GM12878 (cell line): ENCODE data around the gene COPS6. TPM values are rescaled to one million over a fixed set of nuclear protein-coding genes. Genes with fewer than 3 reads are reported as not detected.

Source experiments
- ATAC-seq: fragments of 200-7000 bp; cut with Tn5 transposase; 3 replicates; pipeline ENCODE4 v1.9.1; 2020; ENCODE audit warnings: mild to moderate bottlenecking, moderate library complexity
- BruUV-seq: library from RNA; stranded (reverse); fragments of 400-500 nt; replicated peaks from 2 replicates; lab custom pipeline; 2021; lab: Mats Ljungman, UMichigan
- CTCF ChIA-PET: fragments of 300-600 bp; sonication (Branson Sonifier 250); formaldehyde crosslinking; extraction: SDS; loops from one replicate; lab custom pipeline; 2021; ENCODE audit warnings: inconsistent platforms; lab: Yijun Ruan, JAX
- POLR2A ChIA-PET: fragments of 350-600 bp; formaldehyde crosslinking; extraction: SDS; loops from one replicate; lab custom pipeline; 2021; ENCODE audit warnings: inconsistent platforms; lab: Charles Lee
- RAD21 ChIA-PET: fragments of 300-600 bp; sonication (Branson Sonifier 250); formaldehyde crosslinking; loops from one replicate; lab custom pipeline; 2023; ENCODE audit warnings: antibody characterized with exemption; ENCODE audit not compliant: unreplicated experiment; lab: Charles Lee
- SMC1A ChIA-PET: fragments of 300-600 bp; sonication (Branson Sonifier 250); formaldehyde crosslinking; loops from one replicate; lab custom pipeline; 2023; ENCODE audit not compliant: unreplicated experiment, uncharacterized antibody; lab: Charles Lee
- DNase-seq: peaks from one replicate; pipeline ENCODE4 v3.0.0-alpha.2; 2011; ENCODE audit warnings: low read depth, low spot score
- FAIRE-seq: peaks from 3 replicates; lab custom pipeline; 2011; peaks lifted over from hg19 to GRCh38; lab: Jason Lieb, UNC
- H2AFZ ChIP-seq: 2 replicates; pipeline ENCODE4 v1.6.0; 2011; ENCODE audit warnings: low read depth, low read length, control low read depth; ENCODE audit not compliant: control insufficient read depth
- H3K27ac ChIP-seq: 2 replicates; pipeline ENCODE4 v1.5.1; 2011; ENCODE audit warnings: control low read depth; ENCODE audit not compliant: control insufficient read depth, insufficient read depth
- H3K27me3 ChIP-seq, 2 experiments: replicated peaks in 1 of 2; 2 replicates each; pipeline versions ENCODE4 v1.6.0 to v1.6.1; 2011; ENCODE audit warnings: low read length in 1 of 2; ENCODE audit not compliant: control insufficient read depth in 2 of 2, insufficient read depth in 2 of 2
- H3K36me3 ChIP-seq, 2 experiments: 2 replicates each; pipeline ENCODE4 v1.5.1; 2011; ENCODE audit warnings: low read length in 1 of 2; ENCODE audit not compliant: control insufficient read depth in 2 of 2, insufficient read depth in 2 of 2
- H3K4me1 ChIP-seq: 2 replicates; pipeline ENCODE4 v1.6.1; 2011; ENCODE audit warnings: mild to moderate bottlenecking, low read length, moderate library complexity, mixed read lengths; ENCODE audit not compliant: control insufficient read depth, insufficient read depth
- H3K4me2 ChIP-seq: 2 replicates; pipeline ENCODE4 v1.6.0; 2011; ENCODE audit warnings: control low read depth; ENCODE audit not compliant: control insufficient read depth, insufficient read depth
- H3K4me3 ChIP-seq: fragments of 200-600 bp; sonication (generic); 2 replicates; pipeline ENCODE4 v1.5.1; 2016
- H3K79me2 ChIP-seq: 2 replicates; pipeline ENCODE4 v1.6.0; 2011; ENCODE audit warnings: low read length; ENCODE audit not compliant: control insufficient read depth, insufficient read depth
- H3K9ac ChIP-seq: 2 replicates; pipeline ENCODE4 v1.8.0; 2011; ENCODE audit warnings: low read length, control low read depth, mixed read lengths; ENCODE audit not compliant: control insufficient read depth, insufficient read depth
- H3K9me3 ChIP-seq: replicated peaks from 3 replicates; pipeline ENCODE4 v1.5.1; 2011; ENCODE audit warnings: mild to moderate bottlenecking, low read length; ENCODE audit not compliant: control insufficient read depth, insufficient read depth
- H4K20me1 ChIP-seq: 2 replicates; pipeline ENCODE4 v1.6.0; 2011; ENCODE audit not compliant: control insufficient read depth, insufficient read depth
- ATF3 ChIP-seq: IDR thresholded peaks from 2 replicates; pipeline ENCODE4 v1.6.1; 2011; ENCODE audit warnings: low read depth, mild to moderate bottlenecking, low read length, moderate library complexity, borderline replicate concordance; ENCODE audit errors: extremely low read depth
- CBX3 ChIP-seq: fragments of 200-600 bp; sonication (generic); IDR thresholded peaks from 2 replicates; pipeline ENCODE4 v1.6.1; 2016; ENCODE audit warnings: low read depth, borderline replicate concordance
- CHD4 ChIP-seq: fragments of 200-600 bp; sonication (generic); IDR thresholded peaks from 2 replicates; pipeline ENCODE4 v1.6.1; 2016; ENCODE audit warnings: mild to moderate bottlenecking
- DPF2 ChIP-seq: fragments of 450-650 bp; IDR thresholded peaks from 2 replicates; pipeline ENCODE4 v1.6.1; 2017; ENCODE audit warnings: mild to moderate bottlenecking
- EGR1 ChIP-seq, 2 experiments: IDR thresholded peaks; 1 replicate in 1 of 2; 2 replicates in 1 of 2; pipeline ENCODE4 v1.6.1; 2011 to 2012; ENCODE audit warnings: low read depth in 2 of 2, low read length in 2 of 2, borderline replicate concordance in 1 of 2, mild to moderate bottlenecking in 1 of 2, moderate library complexity in 1 of 2
- IRF4 ChIP-seq: IDR thresholded peaks from 2 replicates; pipeline ENCODE4 v1.6.1; 2011; ENCODE audit warnings: low read depth, low read length
- NFYA ChIP-seq: IDR thresholded peaks from 2 replicates; pipeline ENCODE4 v1.6.1; 2011; ENCODE audit warnings: low read depth, mild to moderate bottlenecking, low read length, improper control_type of control experiment, borderline replicate concordance
- POLR2AphosphoS2 ChIP-seq: IDR thresholded peaks from 2 replicates; pipeline ENCODE4 v1.6.1; 2011; ENCODE audit warnings: low read depth, mild to moderate bottlenecking, low read length, improper control_type of control experiment, moderate library complexity
- RAD21 ChIP-seq: IDR thresholded peaks from 2 replicates; pipeline ENCODE4 v1.6.1; 2011; ENCODE audit warnings: mild to moderate bottlenecking, low read depth, low read length, moderate library complexity; ENCODE audit not compliant: insufficient read depth
- SIN3A ChIP-seq: IDR thresholded peaks from 2 replicates; pipeline ENCODE4 v1.6.1; 2012; ENCODE audit warnings: low read depth, low read length, improper control_type of control experiment
- SMAD5 ChIP-seq: IDR thresholded peaks from 2 replicates; pipeline ENCODE4 v1.6.1; 2016; ENCODE audit warnings: antibody characterized with exemption, low read depth
- SRF ChIP-seq, 2 experiments: IDR thresholded peaks; 2 replicates each; pipeline ENCODE4 v1.6.1; 2011; ENCODE audit warnings: low read depth in 2 of 2, low read length in 2 of 2, mild to moderate bottlenecking in 1 of 2, moderate library complexity in 1 of 2
- TAF1 ChIP-seq: IDR thresholded peaks from 2 replicates; pipeline ENCODE4 v1.6.1; 2011; ENCODE audit warnings: mild to moderate bottlenecking, low read depth, low read length, borderline replicate concordance
- YBX1 ChIP-seq: fragments of 450-650 bp; IDR thresholded peaks from 2 replicates; pipeline ENCODE4 v1.6.1; 2016; ENCODE audit warnings: antibody characterized with exemption
- ZNF622 ChIP-seq: fragments of 450-650 bp; IDR thresholded peaks from 2 replicates; pipeline ENCODE4 v1.6.1; 2017; ENCODE audit warnings: mild to moderate bottlenecking, inconsistent platforms
- WGBS: methylation state at CpG from one replicate; pipeline ENCODE4 v1.1.6; 2016; ENCODE audit warnings: low lambda C conversion rate; ENCODE audit not compliant: insufficient replicate concordance, insufficient coverage; ENCODE audit errors: missing lambda C conversion rate; 5-methylcytosine and 5-hydroxymethylcytosine counted together
- in situ Hi-C: fragments of 300-500 bp; cut with MboI; formaldehyde crosslinking; loops from 9 replicates; pipeline ENCODE4 v1.14.3; 2018; ENCODE audit warnings: mixed read lengths
- intact Hi-C: fragments of 100-400 bp; cut with micrococcal nuclease; formaldehyde crosslinking; loops from one replicate; pipeline ENCODE4 v1.14.2; 2022; ENCODE audit not compliant: unreplicated experiment
- polyA plus RNA-seq, 11 experiments: library from polyadenylated mRNA; depleted of rRNA in 4 of 11; unstranded in 6 of 11; stranded (reverse) in 5 of 11; fragments of >200 nt; fragmentation: Nextera tagmentation in 4 of 11; fragmentation: Illumina TruSeq in 1 of 11; extraction: Ambion mirVana in 4 of 11; extraction: Trizol in 1 of 11; gene quantifications; 1 replicate in 1 of 11; 2 replicates in 10 of 11; pipeline versions ENCODE4 v1.2.1 to v1.2.3, GENCODE V29; 2011 to 2016; ENCODE audit warnings: inconsistent platforms in 2 of 11, missing spikeins in 2 of 11, low read depth in 1 of 11
- total RNA-seq, 4 experiments: library from RNA; depleted of rRNA in 3 of 4; stranded (reverse); fragments of >200 nt in 3 of 4; fragmentation: Illumina TruSeq in 1 of 4; extraction: Trizol in 1 of 4; gene quantifications; 2 replicates each; pipeline versions ENCODE4 v1.2.1 to v1.2.3, GENCODE V29; 2013 to 2021
- TF ChIP-seq, protein P1 (sequence below): IDR thresholded peaks from 2 replicates; pipeline ENCODE4 v1.6.1; 2012; ENCODE audit warnings: low read depth, low read length, improper control_type of control experiment
- TF ChIP-seq, protein P2 (sequence below): IDR thresholded peaks from 2 replicates; pipeline ENCODE4 v1.6.1; 2011; ENCODE audit warnings: borderline replicate concordance, low read depth, mild to moderate bottlenecking, moderate library complexity, mixed read lengths, low read length; ENCODE audit not compliant: insufficient read depth; ENCODE audit errors: extremely low read length

COPS6 gene
- total and polyA plus RNA-seq, 10 of the 15 experiments (the other 5 are each of a cell fraction or from before 2014, with no cell fraction given) = 28.5 to 182 (median 81.5) TPM

DNA sequence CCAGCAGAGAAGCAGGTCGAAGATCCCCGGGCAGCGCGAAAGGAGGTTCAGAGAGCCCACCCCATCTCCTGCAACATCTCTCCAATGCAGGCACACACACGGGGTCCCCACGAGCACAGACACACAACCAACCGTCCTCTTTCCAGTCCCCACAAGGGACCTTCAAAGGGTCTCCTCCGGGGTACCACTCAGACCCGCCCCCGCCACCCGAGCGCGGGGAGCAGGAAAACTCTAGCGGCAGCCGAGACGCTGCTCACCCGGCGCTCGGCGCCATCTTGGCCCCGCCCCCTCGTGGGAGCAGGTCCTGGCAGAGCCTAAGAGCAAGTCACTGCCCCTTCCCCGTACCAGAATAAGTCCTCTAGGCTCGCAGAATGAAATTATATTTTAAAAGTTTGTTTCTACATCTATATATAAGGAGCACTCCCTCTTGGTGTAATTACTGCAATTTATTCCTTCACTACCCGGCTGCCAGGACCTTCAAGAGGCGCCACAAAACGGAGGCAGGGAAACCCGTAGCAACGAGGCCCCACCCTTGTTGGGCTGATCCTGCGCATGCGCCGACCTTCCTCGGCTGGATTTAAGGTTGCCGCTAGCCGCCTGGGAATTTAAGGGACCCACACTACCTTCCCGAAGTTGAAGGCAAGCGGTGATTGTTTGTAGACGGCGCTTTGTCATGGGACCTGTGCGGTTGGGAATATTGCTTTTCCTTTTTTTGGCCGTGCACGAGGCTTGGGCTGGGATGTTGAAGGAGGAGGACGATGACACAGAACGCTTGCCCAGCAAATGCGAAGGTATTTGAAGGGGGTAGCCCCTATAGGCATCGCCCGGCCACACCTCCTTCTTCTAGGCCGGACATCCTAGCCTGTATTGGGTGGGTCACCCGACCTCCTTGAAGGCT lies 30.6 kb downstream of the COPS6 start, which contains the start of the genes CNPY4 and TAF6 (continued):
- TF ChIP-seq, protein P1, sequence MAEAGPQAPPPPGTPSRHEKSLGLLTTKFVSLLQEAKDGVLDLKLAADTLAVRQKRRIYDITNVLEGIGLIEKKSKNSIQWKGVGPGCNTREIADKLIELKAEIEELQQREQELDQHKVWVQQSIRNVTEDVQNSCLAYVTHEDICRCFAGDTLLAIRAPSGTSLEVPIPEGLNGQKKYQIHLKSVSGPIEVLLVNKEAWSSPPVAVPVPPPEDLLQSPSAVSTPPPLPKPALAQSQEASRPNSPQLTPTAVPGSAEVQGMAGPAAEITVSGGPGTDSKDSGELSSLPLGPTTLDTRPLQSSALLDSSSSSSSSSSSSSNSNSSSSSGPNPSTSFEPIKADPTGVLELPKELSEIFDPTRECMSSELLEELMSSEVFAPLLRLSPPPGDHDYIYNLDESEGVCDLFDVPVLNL = 0 out of 2 replicates have a peak, but pooled peaks have one; percentile 19
- no peak for TF ChIP-seq NFYA
- no peak; the same call in 1 of the 2 replicates for TF ChIP-seq IRF4
- no peak for TF ChIP-seq YBX1
- no peak for TF ChIP-seq SRF (IDR thresholded peaks at IDR 0.05; ENCODE audit: low read depth in 2 of 2, low read length in 2 of 2)
- TF ChIP-seq RAD21 = no peak
- no peak for TF ChIP-seq ZNF622
- peak; percentile 51; the same call in 1 of the 2 replicates for TF ChIP-seq SIN3A

- no peak for DNase-seq
- no peak for FAIRE-seq
- no peak for TF ChIP-seq DPF2
- TF ChIP-seq CHD4 = no peak
- peak; percentile 19; the same call in 1 of the 2 replicates for TF ChIP-seq POLR2AphosphoS2
- TF ChIP-seq SMAD5 = 0 out of 2 replicates have a peak, but pooled peaks have one; percentile 35
- no peak for TF ChIP-seq ATF3
- no peak for TF ChIP-seq EGR1 (IDR thresholded peaks at IDR 0.05; ENCODE audit: borderline replicate concordance in 1 of 2, low read depth in 2 of 2, low read length in 2 of 2)
- TF ChIP-seq, protein P2, sequence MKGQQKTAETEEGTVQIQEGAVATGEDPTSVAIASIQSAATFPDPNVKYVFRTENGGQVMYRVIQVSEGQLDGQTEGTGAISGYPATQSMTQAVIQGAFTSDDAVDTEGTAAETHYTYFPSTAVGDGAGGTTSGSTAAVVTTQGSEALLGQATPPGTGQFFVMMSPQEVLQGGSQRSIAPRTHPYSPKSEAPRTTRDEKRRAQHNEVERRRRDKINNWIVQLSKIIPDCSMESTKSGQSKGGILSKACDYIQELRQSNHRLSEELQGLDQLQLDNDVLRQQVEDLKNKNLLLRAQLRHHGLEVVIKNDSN = no peak
- TF ChIP-seq CBX3 = no peak
- no peak for TF ChIP-seq TAF1
Measured at GRCh38 chr7:100119970-100120732, 31.4 kb downstream of the COPS6 start.

More at GRCh38 chr7:100119970-100120732, 31.4 kb downstream of the COPS6 start:
- Histone ChIP-seq H3K27me3 (no peaks in the 10 kb centered on the region), H3K4me3 (peak overlapping the region; percentile 82), H3K27ac (peak overlapping the region; percentile 91; the same call in 1 of the 2 replicates), H2AFZ (peak overlapping the region; percentile 93), H3K79me2 (peaks cover 7% of the 10 kb centered on the region), H4K20me1 (no peaks in the 10 kb centered on the region), H3K36me3 (no peaks in the 10 kb centered on the region; a peak in 1 of 4 replicates), H3K9me3 (no peaks in the 10 kb centered on the region), H3K4me2 (peak overlapping the region; percentile 64), H3K4me1 (peaks cover 6% of the 10 kb centered on the region), H3K9ac (peak overlapping the region; percentile 85)
- peak; percentile 71 for ATAC-seq
- RAD21 ChIA-PET = interaction anchor here (1.2 kb wide), 1 partner anchor 13 kb away, joined by 3 read pairs; no protein-coding TSS in a partner anchor
- intact Hi-C loops (no loop called here), in situ Hi-C loops (no loop called here)
- 18% methylated on average over 19 of the region's 19 CpGs for WGBS
- SMC1A ChIA-PET = interaction anchor here (1.4 to 1.6 kb wide), 3 partner anchors 10 to 207 kb away, joined by 3 to 4 read pairs (median 4); no protein-coding TSS in a partner anchor
- CTCF ChIA-PET = interaction anchor here (0.6 to 1.8 kb wide), 5 partner anchors 9 to 123 kb away, joined by 3 to 4 read pairs (median 4); partner anchors contain the start of gene AP4M1
- TSS peak; percentile 85 for BruUV-seq
- POLR2A ChIA-PET = interaction anchor here (0.5 to 1.6 kb wide), 7 partner anchors 9 to 201 kb away, joined by 3 to 5 read pairs (median 3); partner anchors contain the start of genes MCM7 and TRIM4
